SK-N-SH (cell line): Measurements from ENCODE around the gene ANKEF1.
A peak's percentile ranks its signal among the peaks of the same experiment; 100 is the strongest.

Experiments used
- CTCF ChIP-seq: fragments of 200-600 bp; sonication (generic); IDR thresholded peaks from 2 replicates; pipeline ENCODE4 v1.6.1; 2017; ENCODE audit warnings: antibody characterized with exemption, mild to moderate bottlenecking, moderate library complexity
- POLR2AphosphoS5 ChIP-seq: IDR thresholded peaks from 2 replicates; pipeline ENCODE4 v1.6.1; 2012; ENCODE audit warnings: low read depth, low read length
- REST ChIP-seq: IDR thresholded peaks from 2 replicates; pipeline ENCODE4 v1.6.1; 2012; ENCODE audit warnings: mild to moderate bottlenecking, low read depth, low read length, moderate library complexity
- TAF1 ChIP-seq: IDR thresholded peaks from 2 replicates; pipeline ENCODE4 v1.6.1; 2012; ENCODE audit warnings: low read depth, mild to moderate bottlenecking, low read length, moderate library complexity, borderline replicate concordance

- TF ChIP-seq CTCF (no peak), POLR2AphosphoS5 (peak; percentile 23; the same call in 1 of the 2 replicates), TAF1 (no peak), REST (no peak)
Measured at GRCh38 chr20:10040070-10040975, 5.5 kb downstream of the ANKEF1 start.
